GM12878 (cell line): Measurements from ENCODE around the gene KCNC2. TPM values are rescaled to one million over a fixed set of nuclear protein-coding genes. Genes with fewer than 3 reads are reported as not detected.

Experiments
- ATAC-seq: fragments of 200-7000 bp; cut with Tn5 transposase; 3 replicates; pipeline ENCODE4 v1.9.1; 2020; ENCODE audit warnings: mild to moderate bottlenecking, moderate library complexity
- BruUV-seq: library from RNA; stranded (reverse); fragments of 400-500 nt; replicated peaks from 2 replicates; lab custom pipeline; 2021; lab: Mats Ljungman, UMichigan
- CTCF ChIA-PET: fragments of 300-600 bp; sonication (Branson Sonifier 250); formaldehyde crosslinking; extraction: SDS; loops from one replicate; lab custom pipeline; 2021; ENCODE audit warnings: inconsistent platforms; lab: Yijun Ruan, JAX
- POLR2A ChIA-PET: fragments of 350-600 bp; formaldehyde crosslinking; extraction: SDS; loops from one replicate; lab custom pipeline; 2021; ENCODE audit warnings: inconsistent platforms; lab: Charles Lee
- RAD21 ChIA-PET: fragments of 300-600 bp; sonication (Branson Sonifier 250); formaldehyde crosslinking; loops from one replicate; lab custom pipeline; 2023; ENCODE audit warnings: antibody characterized with exemption; ENCODE audit not compliant: unreplicated experiment; lab: Charles Lee
- SMC1A ChIA-PET: fragments of 300-600 bp; sonication (Branson Sonifier 250); formaldehyde crosslinking; loops from one replicate; lab custom pipeline; 2023; ENCODE audit not compliant: unreplicated experiment, uncharacterized antibody; lab: Charles Lee
- DNase-seq: peaks from one replicate; pipeline ENCODE4 v3.0.0-alpha.2; 2011; ENCODE audit warnings: low read depth, low spot score
- FAIRE-seq: peaks from 3 replicates; lab custom pipeline; 2011; peaks lifted over from hg19 to GRCh38; lab: Jason Lieb, UNC
- H2AFZ ChIP-seq: 2 replicates; pipeline ENCODE4 v1.6.0; 2011; ENCODE audit warnings: low read depth, low read length, control low read depth; ENCODE audit not compliant: control insufficient read depth
- H3K27ac ChIP-seq: 2 replicates; pipeline ENCODE4 v1.5.1; 2011; ENCODE audit warnings: control low read depth; ENCODE audit not compliant: control insufficient read depth, insufficient read depth
- H3K27me3 ChIP-seq, 2 experiments: replicated peaks in 1 of 2; 2 replicates each; pipeline versions ENCODE4 v1.6.0 to v1.6.1; 2011; ENCODE audit warnings: low read length in 1 of 2; ENCODE audit not compliant: control insufficient read depth in 2 of 2, insufficient read depth in 2 of 2
- H3K36me3 ChIP-seq, 2 experiments: 2 replicates each; pipeline ENCODE4 v1.5.1; 2011; ENCODE audit warnings: low read length in 1 of 2; ENCODE audit not compliant: control insufficient read depth in 2 of 2, insufficient read depth in 2 of 2
- H3K4me1 ChIP-seq: 2 replicates; pipeline ENCODE4 v1.6.1; 2011; ENCODE audit warnings: mild to moderate bottlenecking, low read length, moderate library complexity, mixed read lengths; ENCODE audit not compliant: control insufficient read depth, insufficient read depth
- H3K4me2 ChIP-seq: 2 replicates; pipeline ENCODE4 v1.6.0; 2011; ENCODE audit warnings: control low read depth; ENCODE audit not compliant: control insufficient read depth, insufficient read depth
- H3K4me3 ChIP-seq: fragments of 200-600 bp; sonication (generic); 2 replicates; pipeline ENCODE4 v1.5.1; 2016
- H3K79me2 ChIP-seq: 2 replicates; pipeline ENCODE4 v1.6.0; 2011; ENCODE audit warnings: low read length; ENCODE audit not compliant: control insufficient read depth, insufficient read depth
- H3K9ac ChIP-seq: 2 replicates; pipeline ENCODE4 v1.8.0; 2011; ENCODE audit warnings: low read length, control low read depth, mixed read lengths; ENCODE audit not compliant: control insufficient read depth, insufficient read depth
- H3K9me3 ChIP-seq: replicated peaks from 3 replicates; pipeline ENCODE4 v1.5.1; 2011; ENCODE audit warnings: mild to moderate bottlenecking, low read length; ENCODE audit not compliant: control insufficient read depth, insufficient read depth
- H4K20me1 ChIP-seq: 2 replicates; pipeline ENCODE4 v1.6.0; 2011; ENCODE audit not compliant: control insufficient read depth, insufficient read depth
- BMI1 ChIP-seq: fragments of 450-650 bp; IDR thresholded peaks from 2 replicates; pipeline ENCODE4 v1.6.1; 2016; ENCODE audit warnings: mild to moderate bottlenecking, moderate library complexity, borderline replicate concordance
- CHD1 ChIP-seq: IDR thresholded peaks from 2 replicates; pipeline ENCODE4 v1.6.1; 2012; ENCODE audit warnings: low read depth, low read length, improper control_type of control experiment
- ELK1 ChIP-seq: IDR thresholded peaks from 2 replicates; pipeline ENCODE4 v1.6.1; 2012; ENCODE audit warnings: low read depth, low read length, improper control_type of control experiment
- FOXM1 ChIP-seq: IDR thresholded peaks from 2 replicates; pipeline ENCODE4 v1.6.1; 2012; ENCODE audit warnings: low read depth, mild to moderate bottlenecking, inconsistent platforms, low read length, moderate library complexity
- IRF3 ChIP-seq: fragments of 450-650 bp; IDR thresholded peaks from 2 replicates; pipeline ENCODE4 v1.6.1; 2014; ENCODE audit warnings: mild to moderate bottlenecking
- MLLT1 ChIP-seq: fragments of 450-650 bp; IDR thresholded peaks from 2 replicates; pipeline ENCODE4 v1.6.1; 2016; ENCODE audit warnings: mild to moderate bottlenecking
- NRF1 ChIP-seq: conservative IDR thresholded peaks from 2 replicates; pipeline ENCODE4 v1.6.1; 2011; ENCODE audit warnings: mild to moderate bottlenecking, low read depth, low read length, improper control_type of control experiment
- PKNOX1 ChIP-seq: fragments of 450-650 bp; IDR thresholded peaks from 2 replicates; pipeline ENCODE4 v1.6.1; 2016; ENCODE audit warnings: mild to moderate bottlenecking
- RBBP5 ChIP-seq: fragments of 200-600 bp; sonication (generic); conservative IDR thresholded peaks from 2 replicates; pipeline ENCODE4 v1.6.1; 2016
- RFX5 ChIP-seq: IDR thresholded peaks from 2 replicates; pipeline ENCODE4 v1.6.1; 2011; ENCODE audit warnings: low read depth, low read length, improper control_type of control experiment
- TCF3 ChIP-seq: IDR thresholded peaks from 2 replicates; pipeline ENCODE4 v1.6.1; 2012; ENCODE audit warnings: low read depth, mild to moderate bottlenecking, low read length, borderline replicate concordance; ENCODE audit not compliant: insufficient read depth
- WRNIP1 ChIP-seq: IDR thresholded peaks from 2 replicates; pipeline ENCODE4 v1.6.1; 2011; ENCODE audit warnings: low read depth, low read length, improper control_type of control experiment, borderline replicate concordance
- WGBS: methylation state at CpG from one replicate; pipeline ENCODE4 v1.1.6; 2016; ENCODE audit warnings: low lambda C conversion rate; ENCODE audit not compliant: insufficient replicate concordance, insufficient coverage; ENCODE audit errors: missing lambda C conversion rate; 5-methylcytosine and 5-hydroxymethylcytosine counted together
- in situ Hi-C: fragments of 300-500 bp; cut with MboI; formaldehyde crosslinking; loops from 9 replicates; pipeline ENCODE4 v1.14.3; 2018; ENCODE audit warnings: mixed read lengths
- intact Hi-C: fragments of 100-400 bp; cut with micrococcal nuclease; formaldehyde crosslinking; loops from one replicate; pipeline ENCODE4 v1.14.2; 2022; ENCODE audit not compliant: unreplicated experiment
- polyA plus RNA-seq, 11 experiments: library from polyadenylated mRNA; depleted of rRNA in 4 of 11; unstranded in 6 of 11; stranded (reverse) in 5 of 11; fragments of >200 nt; fragmentation: Nextera tagmentation in 4 of 11; fragmentation: Illumina TruSeq in 1 of 11; extraction: Ambion mirVana in 4 of 11; extraction: Trizol in 1 of 11; gene quantifications; 1 replicate in 1 of 11; 2 replicates in 10 of 11; pipeline versions ENCODE4 v1.2.1 to v1.2.3, GENCODE V29; 2011 to 2016; ENCODE audit warnings: inconsistent platforms in 2 of 11, missing spikeins in 2 of 11, low read depth in 1 of 11
- total RNA-seq, 4 experiments: library from RNA; depleted of rRNA in 3 of 4; stranded (reverse); fragments of >200 nt in 3 of 4; fragmentation: Illumina TruSeq in 1 of 4; extraction: Trizol in 1 of 4; gene quantifications; 2 replicates each; pipeline versions ENCODE4 v1.2.1 to v1.2.3, GENCODE V29; 2013 to 2021

Gene KCNC2
- total and polyA plus RNA-seq, 10 of the 15 experiments (the other 5 are each of a cell fraction or from before 2014, with no cell fraction given), result 0.03 to 2.3 (median 0.08) TPM; not detected in 7

GRCh38 chr12:75129275-75129674 lies 80.4 kb downstream of the KCNC2 start:
- POLR2A ChIA-PET, result no interaction called here
- Histone ChIP-seq H3K27me3 (no peaks in the 10 kb centered on the region), H3K36me3 (no peaks in the 10 kb centered on the region), H3K27ac (no peak overlapping the region), H2AFZ (no peak overlapping the region), H3K4me2 (no peak overlapping the region), H4K20me1 (no peaks in the 10 kb centered on the region), H3K9me3 (no peaks in the 10 kb centered on the region), H3K4me1 (no peaks in the 10 kb centered on the region), H3K4me3 (no peak overlapping the region), H3K9ac (no peak overlapping the region), H3K79me2 (no peaks in the 10 kb centered on the region)
- 0% methylated on average over 2 of the region's 2 CpGs for WGBS
- CTCF ChIA-PET, result no interaction called here
- SMC1A ChIA-PET, result no interaction called here
- RAD21 ChIA-PET, result no interaction called here
- intact Hi-C loops, result no loop called here
- FAIRE-seq, result no peak
- TF ChIP-seq TCF3 (no peak), RFX5 (no peak), WRNIP1 (no peak), NRF1 (no peak), IRF3 (no peak)
- no TSS peak for BruUV-seq
- no peak for ATAC-seq
- no peak for DNase-seq
- in situ Hi-C loops, result no loop called here

- Histone ChIP-seq H3K4me3 (no peak overlapping the region), H4K20me1 (no peaks in the 10 kb centered on the region), H3K4me2 (no peak overlapping the region), H3K4me1 (no peaks in the 10 kb centered on the region), H2AFZ (no peak overlapping the region), H3K27ac (no peak overlapping the region), H3K9ac (no peak overlapping the region), H3K36me3 (no peaks in the 10 kb centered on the region), H3K79me2 (no peaks in the 10 kb centered on the region), H3K9me3 (no peaks in the 10 kb centered on the region), H3K27me3 (no peaks in the 10 kb centered on the region)
- ChIA-PET CTCF (interaction anchor here (0.6 kb wide), 1 partner anchor 11 kb away, joined by 3 read pairs; no protein-coding TSS in a partner anchor), RAD21 (no interaction called here), POLR2A (no interaction called here), SMC1A (interaction anchor here (1.3 to 1.9 kb wide), 2 partner anchors 9 to 12 kb away, joined by 3 to 4 read pairs; no protein-coding TSS in a partner anchor)
- FAIRE-seq (no peak), DNase-seq (no peak), ATAC-seq (no peak)
- WGBS, result 0% methylated on average over 2 of the region's 2 CpGs
- no TSS peak for BruUV-seq
- intact Hi-C loops, result no loop called here
- in situ Hi-C loops, result no loop called here
- no peak for TF ChIP-seq MLLT1
- TF ChIP-seq ELK1, result no peak
- TF ChIP-seq FOXM1, result no peak
- no peak for TF ChIP-seq BMI1
- no peak for TF ChIP-seq CHD1
- no peak for TF ChIP-seq PKNOX1
- no peak for TF ChIP-seq RBBP5
These were observed 88.5 kb downstream of the KCNC2 start for GRCh38 chr12:75121036-75121705.
